Adrenal gland (tissue), 5 donors: ENCODE measurements around the gene GSAP.

Experiments used
- POLR2A ChIP-seq, 2 donors: fragments of 450-650 bp; IDR thresholded peaks; one replicate each; pipeline ENCODE4 v1.6.1; 2017; ENCODE audit warnings: antibody characterized with exemption in 2 of 2, mild to moderate bottlenecking in 2 of 2, moderate library complexity in 1 of 2
- TF ChIP-seq, protein P1 (sequence below), 6 experiments: fragments of 450-650 bp in 4 of 6; fragments of 200-600 bp in 2 of 6; sonication (generic) in 1 of 6; IDR thresholded peaks; 1 replicate in 5 of 6; 2 replicates in 1 of 6; pipeline versions ENCODE4 v1.5.1 to v1.8.0; 2016 to 2021; ENCODE audit warnings: antibody characterized with exemption in 6 of 6, mild to moderate bottlenecking in 2 of 6, moderate library complexity in 1 of 6
- donor health status: DM: no; HTN: no; CAD: no.

GRCh38 chr7:77349141-77349540, 67.0 kb downstream of the GSAP start:
- TF ChIP-seq, protein P1, sequence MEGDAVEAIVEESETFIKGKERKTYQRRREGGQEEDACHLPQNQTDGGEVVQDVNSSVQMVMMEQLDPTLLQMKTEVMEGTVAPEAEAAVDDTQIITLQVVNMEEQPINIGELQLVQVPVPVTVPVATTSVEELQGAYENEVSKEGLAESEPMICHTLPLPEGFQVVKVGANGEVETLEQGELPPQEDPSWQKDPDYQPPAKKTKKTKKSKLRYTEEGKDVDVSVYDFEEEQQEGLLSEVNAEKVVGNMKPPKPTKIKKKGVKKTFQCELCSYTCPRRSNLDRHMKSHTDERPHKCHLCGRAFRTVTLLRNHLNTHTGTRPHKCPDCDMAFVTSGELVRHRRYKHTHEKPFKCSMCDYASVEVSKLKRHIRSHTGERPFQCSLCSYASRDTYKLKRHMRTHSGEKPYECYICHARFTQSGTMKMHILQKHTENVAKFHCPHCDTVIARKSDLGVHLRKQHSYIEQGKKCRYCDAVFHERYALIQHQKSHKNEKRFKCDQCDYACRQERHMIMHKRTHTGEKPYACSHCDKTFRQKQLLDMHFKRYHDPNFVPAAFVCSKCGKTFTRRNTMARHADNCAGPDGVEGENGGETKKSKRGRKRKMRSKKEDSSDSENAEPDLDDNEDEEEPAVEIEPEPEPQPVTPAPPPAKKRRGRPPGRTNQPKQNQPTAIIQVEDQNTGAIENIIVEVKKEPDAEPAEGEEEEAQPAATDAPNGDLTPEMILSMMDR (IDR thresholded peaks at IDR 0.05) = no peak
- TF ChIP-seq POLR2A (IDR thresholded peaks at IDR 0.05) = no peak
